Activated CD8-positive, alpha-beta T cell treated with anti-CD3 and anti-CD28 coated beads for 36 hours (primary cell): ENCODE data around the gene CARS1. TPM values are rescaled to one million over a fixed set of nuclear protein-coding genes. Genes with fewer than 3 reads are reported as not detected.

Experiments used
- ATAC-seq: fragments of 200-7000 bp; cut with Tn5 transposase; one replicate; pipeline ENCODE4 v1.10.0; 2021; ENCODE audit warnings: mild to moderate bottlenecking, moderate library complexity
- CTCF ChIA-PET: fragments of 350-600 bp; sonication (Branson Sonifier 250); formaldehyde crosslinking; loops from one replicate; lab custom pipeline; 2021; ENCODE audit warnings: antibody characterized with exemption; lab: Charles Lee
- POLR2A ChIA-PET: fragments of 350-600 bp; sonication (Branson Sonifier 250); formaldehyde crosslinking; loops from one replicate; lab custom pipeline; 2021; ENCODE audit warnings: antibody characterized with exemption; lab: Charles Lee
- DNase-seq: peaks from one replicate; pipeline ENCODE4 v3.0.0-alpha.2; 2020
- H3K27ac Mint-ChIP-seq: one replicate; pipeline ENCODE4 v1.8.0; 2021; ENCODE audit warnings: mild to moderate bottlenecking, mixed read lengths
- H3K27me3 Mint-ChIP-seq: one replicate; pipeline ENCODE4 v1.8.0; 2021; ENCODE audit warnings: mixed read lengths
- H3K36me3 Mint-ChIP-seq: one replicate; pipeline ENCODE4 v1.8.0; 2021; ENCODE audit warnings: low read depth, mixed read lengths
- H3K4me1 Mint-ChIP-seq: one replicate; pipeline ENCODE4 v1.8.0; 2021; ENCODE audit warnings: low read depth, mixed read lengths
- H3K4me3 Mint-ChIP-seq: one replicate; pipeline ENCODE4 v1.8.0; 2021; ENCODE audit warnings: mild to moderate bottlenecking, moderate library complexity, mixed read lengths
- H3K9me3 Mint-ChIP-seq: one replicate; pipeline ENCODE4 v1.8.0; 2021; ENCODE audit warnings: mixed read lengths
- CTCF ChIP-seq: fragments of 200-600 bp; IDR thresholded peaks from one replicate; pipeline ENCODE4 v1.8.0; 2022; ENCODE audit warnings: antibody characterized with exemption, mild to moderate bottlenecking
- intact Hi-C: fragments of 100-400 bp; cut with micrococcal nuclease; formaldehyde crosslinking; loops from one replicate; pipeline ENCODE4 v1.10.0; 2022
- total RNA-seq, 2 experiments: library from RNA; stranded (reverse); gene quantifications; one replicate each; pipeline ENCODE4 v1.2.3, GENCODE V29; 2021

Gene CARS1
- total RNA-seq, 2 experiments from 2014 or later: 82.7 to 88.2 TPM

- DNase-seq (peak; percentile 41), ATAC-seq (peak; percentile 83)
- intact Hi-C loops: no loop called here
- Mint-ChIP-seq H3K9me3 (no peaks in the 10 kb centered on the region), H3K36me3 (peaks cover 62% of the 10 kb centered on the region), H3K4me1 (peaks cover 47% of the 10 kb centered on the region), H3K27ac (peak overlapping the region; percentile 79), H3K27me3 (no peaks in the 10 kb centered on the region), H3K4me3 (no peak overlapping the region)
- POLR2A ChIA-PET: interaction anchor here (1.8 kb wide), 1 partner anchor 10 kb away, joined by 6 read pairs; no protein-coding TSS in a partner anchor
- no peak for TF ChIP-seq CTCF
- CTCF ChIA-PET: interaction anchor here (1.3 to 4.9 kb wide), 9 partner anchors 8 to 77 kb away, joined by 3 to 46 read pairs (median 9); partner anchors contain the start of gene CARS1
Observed at GRCh38 chr11:3022300-3022967, 34.8 kb downstream of the CARS1 start.

GRCh38 chr11:3021125-3021524 lies 36.1 kb downstream of the CARS1 start:
- ChIA-PET POLR2A (interaction anchor here (0.6 to 1.1 kb wide), 8 partner anchors 9 to 47 kb away, joined by 3 to 6 read pairs (median 4); partner anchors contain the start of gene NAP1L4), CTCF (interaction anchor here (0.7 to 4.9 kb wide), 20 partner anchors 9 to 489 kb away, joined by 3 to 46 read pairs (median 4); partner anchors contain the start of genes CARS1 and NAP1L4)
- peak; percentile 47 for ATAC-seq
- intact Hi-C loops: no loop called here
- peak; percentile 54 for TF ChIP-seq CTCF
- Mint-ChIP-seq H3K27ac (no peak overlapping the region), H3K36me3 (peaks cover 67% of the 10 kb centered on the region), H3K4me3 (no peak overlapping the region), H3K9me3 (no peaks in the 10 kb centered on the region), H3K27me3 (no peaks in the 10 kb centered on the region), H3K4me1 (peaks cover 56% of the 10 kb centered on the region)
- peak; percentile 55 for DNase-seq

DNA sequence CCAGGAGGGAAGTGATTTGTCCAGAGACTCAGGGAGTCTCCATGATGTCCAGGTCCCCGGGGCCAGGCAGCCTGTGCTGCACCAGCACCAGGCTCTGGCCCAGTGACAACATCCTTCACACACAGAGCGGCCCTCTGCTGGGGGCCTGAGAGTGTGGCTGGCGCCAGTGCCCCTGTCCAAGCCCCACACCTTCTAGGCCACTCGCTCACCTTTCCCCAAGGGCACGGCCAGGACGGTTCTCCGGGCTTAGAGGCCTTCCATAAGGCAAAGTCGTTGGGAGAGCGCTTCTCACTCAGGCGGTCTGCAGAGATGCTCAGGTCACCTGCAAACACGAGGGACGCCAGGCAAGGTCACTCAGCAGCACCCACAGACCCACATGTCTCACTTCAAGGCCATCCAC lies 37.2 kb downstream of the CARS1 start:
- ChIA-PET POLR2A (interaction anchor here (1.1 kb wide), 1 partner anchor 31 kb away, joined by 4 read pairs; no protein-coding TSS in a partner anchor), CTCF (interaction anchor here (4.9 kb wide), 2 partner anchors 40 to 45 kb away, joined by 33 to 46 read pairs; no protein-coding TSS in a partner anchor)
- intact Hi-C loops: no loop called here
- Mint-ChIP-seq H3K4me1 (peaks cover 66% of the 10 kb centered on the region), H3K4me3 (no peak overlapping the region), H3K9me3 (no peaks in the 10 kb centered on the region), H3K27me3 (no peaks in the 10 kb centered on the region), H3K27ac (peak overlapping the region; percentile 9), H3K36me3 (peaks cover 70% of the 10 kb centered on the region)
- no peak for TF ChIP-seq CTCF
- ATAC-seq (no peak), DNase-seq (no peak)

DNA sequence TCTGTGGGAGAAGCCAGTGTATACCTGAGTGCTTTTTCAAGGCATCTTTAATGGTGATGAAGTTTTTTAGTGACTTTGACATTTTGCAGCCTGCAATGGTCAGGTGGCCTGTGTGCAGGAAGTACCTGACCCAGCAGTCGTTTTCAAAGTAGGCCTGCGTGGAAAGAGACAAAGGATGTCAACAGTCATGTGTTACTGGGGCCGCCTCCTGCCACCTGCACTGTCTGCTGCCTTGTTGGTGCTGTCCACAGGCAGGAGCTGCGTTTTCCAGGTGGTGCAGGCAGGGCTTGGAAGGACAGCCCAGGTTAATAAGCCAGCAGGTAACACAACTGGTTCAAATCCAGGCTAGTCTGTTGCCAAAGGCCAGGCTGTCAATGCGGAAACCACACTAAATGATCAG lies 38.6 kb downstream of the CARS1 start:
- peaks cover 76% of the 10 kb centered on the region for H3K36me3 Mint-ChIP-seq
- no peaks in the 10 kb centered on the region for H3K27me3 Mint-ChIP-seq
- TF ChIP-seq CTCF: no peak
- ATAC-seq (no peak), DNase-seq (no peak)
- intact Hi-C loops: loop anchor here (5.0 kb wide), 1 partner anchor 41 kb away; no protein-coding TSS in a partner anchor
- CTCF ChIA-PET: interaction anchor here (1.3 kb wide), 1 partner anchor 43 kb away, joined by 4 read pairs; no protein-coding TSS in a partner anchor
- no peak overlapping the region for H3K4me3 Mint-ChIP-seq
- POLR2A ChIA-PET: no interaction called here
- H3K27ac Mint-ChIP-seq: peak overlapping the region; percentile 69
- peaks cover 80% of the 10 kb centered on the region for H3K4me1 Mint-ChIP-seq
- H3K9me3 Mint-ChIP-seq: no peaks in the 10 kb centered on the region

- Mint-ChIP-seq H3K27me3 (no peaks in the 10 kb centered on the region), H3K9me3 (no peaks in the 10 kb centered on the region), H3K4me1 (peaks cover 73% of the 10 kb centered on the region), H3K36me3 (peaks cover 67% of the 10 kb centered on the region), H3K27ac (peak overlapping the region; percentile 72), H3K4me3 (no peak overlapping the region)
- ChIA-PET CTCF (interaction anchor here (1.3 to 3.2 kb wide), 3 partner anchors 20 to 41 kb away, joined by 4 to 21 read pairs (median 8); no protein-coding TSS in a partner anchor), POLR2A (no interaction called here)
- intact Hi-C loops: loop anchor here (5.0 kb wide), 1 partner anchor 40 kb away; no protein-coding TSS in a partner anchor
- TF ChIP-seq CTCF: no peak
- no peak for ATAC-seq
- no peak for DNase-seq
Observed at GRCh38 chr11:3016861-3017260, 40.4 kb downstream of the CARS1 start.
